ENCODE measurements around the gene LCOR.

- TF ChIP-seq CTCF (IDR thresholded peaks at IDR 0.05 in 4 of 5, conservative IDR thresholded peaks at IDR 0.05 in 1 of 5) (no peak), POLR2A (IDR thresholded peaks at IDR 0.05) (no peak)
These were observed 42.5 kb upstream of the LCOR start for GRCh38 chr10:96789571-96790108.
